ENCODE results near the gene SPTSSB. TPM values are rescaled to one million over a fixed set of nuclear protein-coding genes. Genes with fewer than 3 reads are reported as not detected.

Gene SPTSSB
- total RNA-seq, 1 experiment from 2014 or later, result 0.12 TPM

GRCh38 chr3:161358488-161358887 is 12.8 kb downstream of the SPTSSB start:
- H3K27me3 ChIP-seq, result no peaks in the 10 kb centered on the region
- no peak overlapping the region for H3K4me3 ChIP-seq
- no peaks in the 10 kb centered on the region for H3K36me3 ChIP-seq
- no peaks in the 10 kb centered on the region for H3K9me3 ChIP-seq (replicated peaks)
- no peak for DNase-seq
- H3K4me1 ChIP-seq, result no peaks in the 10 kb centered on the region
- H3K27ac ChIP-seq, result no peak overlapping the region

- no peak overlapping the region for H3K27ac ChIP-seq
- no peaks in the 10 kb centered on the region for H3K36me3 ChIP-seq
- no peaks in the 10 kb centered on the region for H3K9me3 ChIP-seq (replicated peaks)
- H3K27me3 ChIP-seq, result no peaks in the 10 kb centered on the region
- no peaks in the 10 kb centered on the region for H3K4me1 ChIP-seq
- no peak for DNase-seq
- H3K4me3 ChIP-seq, result no peak overlapping the region
These were observed 15.0 kb downstream of the SPTSSB start for GRCh38 chr3:161356287-161356686.

- DNase-seq, result no peak
- H3K4me3 ChIP-seq, result no peak overlapping the region
- no peaks in the 10 kb centered on the region for H3K36me3 ChIP-seq
- no peaks in the 10 kb centered on the region for H3K27me3 ChIP-seq
- H3K4me1 ChIP-seq, result no peaks in the 10 kb centered on the region
- no peaks in the 10 kb centered on the region for H3K9me3 ChIP-seq (replicated peaks)
- no peak overlapping the region for H3K27ac ChIP-seq
These were observed 15.8 kb downstream of the SPTSSB start for GRCh38 chr3:161355508-161355907.

- no peaks in the 10 kb centered on the region for H3K4me1 ChIP-seq
- DNase-seq, result no peak
- H3K27me3 ChIP-seq, result no peaks in the 10 kb centered on the region
- H3K36me3 ChIP-seq, result no peaks in the 10 kb centered on the region
- H3K4me3 ChIP-seq, result no peak overlapping the region
- H3K27ac ChIP-seq, result no peak overlapping the region
- no peaks in the 10 kb centered on the region for H3K9me3 ChIP-seq (replicated peaks)
These were observed 16.8 kb downstream of the SPTSSB start for GRCh38 chr3:161354554-161354953.

GRCh38 chr3:161351330-161351729 is 20.0 kb downstream of the SPTSSB start:
- H3K36me3 ChIP-seq, result no peaks in the 10 kb centered on the region

GRCh38 chr3:161350916-161351315 is 20.4 kb downstream of the SPTSSB start:
- no peaks in the 10 kb centered on the region for H3K4me1 ChIP-seq
- no peak for DNase-seq

More at GRCh38 chr3:161351330-161351729, 20.0 kb downstream of the SPTSSB start:
- Histone ChIP-seq H3K27me3 (no peaks in the 10 kb centered on the region), H3K4me3 (no peak overlapping the region), H3K4me1 (no peaks in the 10 kb centered on the region), H3K27ac (no peak overlapping the region), H3K9me3 (replicated peaks) (no peaks in the 10 kb centered on the region)
- DNase-seq, result no peak

GRCh38 chr3:161349529-161350312 is 21.6 kb downstream of the SPTSSB start:
- no peaks in the 10 kb centered on the region for H3K36me3 ChIP-seq
- H3K4me3 ChIP-seq, result no peak overlapping the region
- no peaks in the 10 kb centered on the region for H3K27me3 ChIP-seq
- H3K4me1 ChIP-seq, result no peaks in the 10 kb centered on the region
- H3K27ac ChIP-seq, result no peak overlapping the region
- peak; percentile 3 to 29 for DNase-seq
- H3K9me3 ChIP-seq (replicated peaks), result no peaks in the 10 kb centered on the region

More at GRCh38 chr3:161350916-161351315, 20.4 kb downstream of the SPTSSB start:
- Histone ChIP-seq H3K27ac (no peak overlapping the region), H3K9me3 (replicated peaks) (no peaks in the 10 kb centered on the region), H3K4me3 (no peak overlapping the region), H3K36me3 (no peaks in the 10 kb centered on the region), H3K27me3 (no peaks in the 10 kb centered on the region)

- Histone ChIP-seq H3K27me3 (no peaks in the 10 kb centered on the region), H3K4me1 (no peaks in the 10 kb centered on the region), H3K4me3 (no peak overlapping the region), H3K36me3 (no peaks in the 10 kb centered on the region), H3K27ac (no peak overlapping the region), H3K9me3 (replicated peaks) (no peaks in the 10 kb centered on the region)
- DNase-seq, result no peak
These were observed 22.4 kb downstream of the SPTSSB start for GRCh38 chr3:161348796-161349400.

GRCh38 chr3:161347726-161348125 is 23.6 kb downstream of the SPTSSB start:
- Histone ChIP-seq H3K9me3 (replicated peaks) (no peaks in the 10 kb centered on the region), H3K4me3 (no peak overlapping the region), H3K27me3 (no peaks in the 10 kb centered on the region), H3K36me3 (no peaks in the 10 kb centered on the region), H3K27ac (no peak overlapping the region), H3K4me1 (peaks cover 3% of the 10 kb centered on the region; the same call in 1 of the 2 replicates)
- no peak for DNase-seq

- H3K27me3 ChIP-seq, result no peaks in the 10 kb centered on the region
- no peak overlapping the region for H3K27ac ChIP-seq
- no peaks in the 10 kb centered on the region for H3K36me3 ChIP-seq
- peaks cover 17% of the 10 kb centered on the region for H3K4me1 ChIP-seq
- DNase-seq, result no peak
- no peaks in the 10 kb centered on the region for H3K9me3 ChIP-seq (replicated peaks)
- H3K4me3 ChIP-seq, result no peak overlapping the region
These were observed 26.3 kb downstream of the SPTSSB start for GRCh38 chr3:161345023-161345422.

GRCh38 chr3:161343986-161344385 is 27.3 kb downstream of the SPTSSB start:
- Histone ChIP-seq H3K27ac (no peak overlapping the region), H3K36me3 (no peaks in the 10 kb centered on the region), H3K27me3 (no peaks in the 10 kb centered on the region), H3K4me3 (no peak overlapping the region), H3K4me1 (peaks cover 22% of the 10 kb centered on the region), H3K9me3 (replicated peaks) (no peaks in the 10 kb centered on the region)
- DNase-seq, result no peak

- Histone ChIP-seq H3K27ac (no peak overlapping the region), H3K4me1 (peaks cover 22% of the 10 kb centered on the region), H3K27me3 (no peaks in the 10 kb centered on the region), H3K4me3 (no peak overlapping the region), H3K36me3 (no peaks in the 10 kb centered on the region), H3K9me3 (replicated peaks) (no peaks in the 10 kb centered on the region)
- no peak for DNase-seq
These were observed 27.8 kb downstream of the SPTSSB start for GRCh38 chr3:161343540-161343939.

GRCh38 chr3:161342629-161343028 is 28.7 kb downstream of the SPTSSB start:
- Histone ChIP-seq H3K9me3 (replicated peaks) (no peaks in the 10 kb centered on the region), H3K27me3 (no peaks in the 10 kb centered on the region), H3K4me3 (no peak overlapping the region), H3K36me3 (no peaks in the 10 kb centered on the region), H3K27ac (no peak overlapping the region), H3K4me1 (peaks cover 22% of the 10 kb centered on the region)
- DNase-seq, result peak; percentile 29 to 60

GRCh38 chr3:161339517-161340500 is 31.5 kb downstream of the SPTSSB start:
- Histone ChIP-seq H3K9me3 (replicated peaks) (no peaks in the 10 kb centered on the region), H3K27ac (peak overlapping the region; percentile 9; the same call in 1 of the 2 replicates), H3K4me3 (no peak overlapping the region), H3K27me3 (no peaks in the 10 kb centered on the region), H3K4me1 (peaks cover 22% of the 10 kb centered on the region), H3K36me3 (no peaks in the 10 kb centered on the region)
- peak; percentile 43 to 55 for DNase-seq

- H3K9me3 ChIP-seq (replicated peaks), result no peaks in the 10 kb centered on the region
- H3K36me3 ChIP-seq, result no peaks in the 10 kb centered on the region
- H3K4me1 ChIP-seq, result peaks cover 14% of the 10 kb centered on the region
- no peaks in the 10 kb centered on the region for H3K27me3 ChIP-seq
- H3K4me3 ChIP-seq, result no peak overlapping the region
- DNase-seq, result no peak
- no peak overlapping the region for H3K27ac ChIP-seq
These were observed 34.0 kb downstream of the SPTSSB start for GRCh38 chr3:161337311-161337710.

Data from SJCRH30 (cell line).